Fibroblast of mammary gland (primary cell): ENCODE results near the gene FAM78A.
A peak's percentile ranks its signal among the peaks of the same experiment; 100 is the strongest.

Experiments used
- DNase-seq: peaks from one replicate; pipeline ENCODE4 v3.0.0-alpha.2; 2010; ENCODE audit warnings: low read depth
- H3K4me3 ChIP-seq: 2 replicates; pipeline ENCODE4 v1.5.1; 2011; ENCODE audit warnings: low read depth, mild to moderate bottlenecking, low read length, moderate library complexity; ENCODE audit not compliant: control insufficient read depth
- TF ChIP-seq, protein P1 (sequence below): conservative IDR thresholded peaks from 2 replicates; pipeline ENCODE4 v1.5.1; 2011; ENCODE audit warnings: low read depth, low read length, inconsistent platforms; ENCODE audit not compliant: control insufficient read depth, insufficient read depth

FAM78A gene

DNA sequence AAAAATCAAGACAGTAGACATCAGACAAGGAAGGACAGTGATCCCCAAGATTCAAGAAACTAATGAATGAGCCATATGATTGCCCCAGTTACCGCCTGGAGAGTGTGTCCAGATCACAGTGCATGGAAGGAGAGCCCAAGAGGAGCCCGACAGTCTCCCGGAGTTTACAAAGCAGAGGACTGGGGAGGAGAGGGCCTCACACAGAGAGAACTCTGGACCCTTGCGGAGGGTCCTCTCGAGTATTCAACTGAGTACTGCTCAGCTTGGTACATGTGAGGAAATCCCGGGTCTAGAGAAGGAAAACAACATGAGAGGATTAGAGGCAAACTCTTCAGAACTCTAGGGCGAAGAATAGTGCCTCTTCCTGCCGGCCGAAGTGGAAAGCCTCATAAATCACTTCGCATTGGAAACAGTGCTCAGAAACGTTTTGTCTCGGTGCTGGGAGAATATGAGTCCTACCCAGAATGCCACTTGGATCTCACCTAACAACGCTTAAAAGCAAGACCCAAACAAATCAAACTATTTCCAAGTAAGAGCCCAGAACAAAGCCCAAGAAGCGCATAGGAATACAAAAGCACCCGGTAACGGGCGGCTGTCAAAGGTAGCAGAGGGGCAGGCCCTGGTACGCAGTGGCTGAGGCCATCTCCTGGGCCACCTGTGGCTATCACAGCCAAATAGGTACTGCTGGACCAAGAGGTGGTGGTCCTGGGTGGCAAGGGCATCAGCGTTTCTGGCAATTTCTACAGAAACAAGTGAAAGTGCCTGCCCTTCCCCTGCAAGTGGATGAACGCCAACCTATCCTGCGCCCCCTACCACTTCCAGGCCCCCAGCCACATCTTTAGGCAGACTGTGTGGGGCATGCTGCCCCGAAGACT lies 36.0 kb downstream of the FAM78A start:
- no peak overlapping the region for H3K4me3 ChIP-seq
- TF ChIP-seq, protein P1, sequence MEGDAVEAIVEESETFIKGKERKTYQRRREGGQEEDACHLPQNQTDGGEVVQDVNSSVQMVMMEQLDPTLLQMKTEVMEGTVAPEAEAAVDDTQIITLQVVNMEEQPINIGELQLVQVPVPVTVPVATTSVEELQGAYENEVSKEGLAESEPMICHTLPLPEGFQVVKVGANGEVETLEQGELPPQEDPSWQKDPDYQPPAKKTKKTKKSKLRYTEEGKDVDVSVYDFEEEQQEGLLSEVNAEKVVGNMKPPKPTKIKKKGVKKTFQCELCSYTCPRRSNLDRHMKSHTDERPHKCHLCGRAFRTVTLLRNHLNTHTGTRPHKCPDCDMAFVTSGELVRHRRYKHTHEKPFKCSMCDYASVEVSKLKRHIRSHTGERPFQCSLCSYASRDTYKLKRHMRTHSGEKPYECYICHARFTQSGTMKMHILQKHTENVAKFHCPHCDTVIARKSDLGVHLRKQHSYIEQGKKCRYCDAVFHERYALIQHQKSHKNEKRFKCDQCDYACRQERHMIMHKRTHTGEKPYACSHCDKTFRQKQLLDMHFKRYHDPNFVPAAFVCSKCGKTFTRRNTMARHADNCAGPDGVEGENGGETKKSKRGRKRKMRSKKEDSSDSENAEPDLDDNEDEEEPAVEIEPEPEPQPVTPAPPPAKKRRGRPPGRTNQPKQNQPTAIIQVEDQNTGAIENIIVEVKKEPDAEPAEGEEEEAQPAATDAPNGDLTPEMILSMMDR: no peak
- no peak for DNase-seq

DNA sequence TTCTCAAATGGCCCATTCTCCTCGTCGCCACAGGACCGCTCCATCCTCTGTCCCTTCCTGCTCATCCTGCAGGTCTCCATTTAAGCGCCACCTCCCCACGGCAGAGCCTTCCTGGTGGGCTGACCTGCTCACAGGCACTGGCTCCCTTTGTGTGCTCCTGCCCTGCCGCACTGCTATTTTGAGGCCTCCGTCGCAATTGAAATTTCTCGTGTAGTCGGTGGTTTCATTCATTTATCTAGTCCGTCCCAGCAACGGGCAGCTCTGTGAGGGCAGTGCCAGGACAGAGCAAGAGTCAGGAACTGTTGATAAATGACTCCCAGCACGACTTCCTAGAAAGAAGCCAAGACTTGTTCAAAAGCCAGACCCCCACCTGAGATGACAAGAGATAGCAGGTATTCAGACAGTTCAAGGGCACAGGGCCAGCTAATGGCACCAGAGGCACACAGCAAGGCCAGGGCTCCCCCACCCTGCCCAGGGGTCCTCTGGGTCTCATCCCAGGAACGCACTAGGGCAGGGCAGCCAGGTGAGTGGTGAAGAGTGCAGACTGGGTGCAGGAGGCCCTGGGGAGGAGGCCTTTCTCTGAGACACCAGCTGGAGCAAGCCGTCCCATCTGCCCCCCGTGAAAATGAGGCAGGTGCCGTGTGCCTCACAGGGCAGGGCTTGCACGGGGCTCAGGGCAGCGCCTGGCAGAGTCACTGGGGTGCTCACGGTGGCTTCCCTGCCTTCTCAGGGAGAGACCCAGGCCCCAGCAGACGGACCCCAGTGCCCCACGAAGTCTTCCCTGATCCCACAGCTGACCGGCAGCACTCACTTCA lies 36.9 kb downstream of the FAM78A start:
- no peak for DNase-seq
- TF ChIP-seq, protein P1: no peak
- no peak overlapping the region for H3K4me3 ChIP-seq

DNA sequence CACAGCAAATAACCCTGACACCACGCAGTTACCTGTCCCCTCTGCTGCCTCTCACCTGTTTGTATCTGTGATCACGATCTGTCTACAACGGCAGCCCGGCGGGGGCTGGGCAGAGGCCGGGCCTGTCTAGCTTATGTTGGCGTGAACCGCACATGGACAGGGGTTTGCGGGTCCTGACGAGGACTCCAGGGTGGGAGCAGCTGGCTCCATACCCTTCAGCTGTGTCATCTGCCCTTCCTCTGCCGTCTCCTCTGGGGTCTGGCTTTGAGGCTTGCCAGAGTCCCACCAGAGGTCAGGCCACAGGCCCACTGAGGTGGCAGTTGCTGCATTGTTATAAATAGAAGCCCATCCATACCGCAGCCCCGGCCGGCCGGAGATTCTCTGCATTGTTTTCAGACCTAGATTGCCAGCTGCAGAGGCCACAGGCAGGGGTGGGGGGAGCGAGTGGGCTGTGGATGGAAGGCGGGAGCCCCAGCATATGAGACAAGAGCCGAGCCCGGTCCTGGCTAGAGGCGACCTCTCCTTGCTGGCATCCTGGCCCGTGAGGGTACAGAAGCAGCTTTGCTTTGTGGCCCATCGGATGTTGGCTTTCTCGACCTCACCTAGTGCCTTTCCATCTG lies 37.8 kb downstream of the FAM78A start:
- no peak for DNase-seq
- TF ChIP-seq, protein P1: no peak
- H3K4me3 ChIP-seq: no peak overlapping the region

DNA sequence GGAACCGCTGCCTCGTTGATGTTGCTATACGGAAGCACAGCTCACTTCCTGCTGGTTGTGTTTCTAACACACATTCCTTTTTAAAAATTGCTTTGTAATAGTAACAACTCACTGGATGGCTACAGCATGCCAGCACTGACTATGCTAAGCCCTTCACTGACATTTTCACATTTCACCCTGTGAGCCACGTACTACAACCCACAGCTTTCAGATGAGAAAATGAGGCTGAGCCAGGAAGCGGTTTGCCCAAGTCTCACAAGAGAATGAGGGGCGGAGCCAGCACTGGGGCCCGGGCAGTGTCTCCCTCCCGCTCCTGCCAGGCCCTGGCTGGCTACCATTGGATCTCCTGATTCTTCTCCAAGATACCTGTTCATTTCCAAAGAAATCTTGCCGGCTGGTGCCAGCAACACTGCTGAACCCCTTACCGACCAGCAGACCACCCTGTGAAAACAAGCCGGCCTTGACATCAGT lies 38.3 kb downstream of the FAM78A start:
- peak; percentile 81 for DNase-seq
- TF ChIP-seq, protein P1: no peak
- no peak overlapping the region for H3K4me3 ChIP-seq

DNA sequence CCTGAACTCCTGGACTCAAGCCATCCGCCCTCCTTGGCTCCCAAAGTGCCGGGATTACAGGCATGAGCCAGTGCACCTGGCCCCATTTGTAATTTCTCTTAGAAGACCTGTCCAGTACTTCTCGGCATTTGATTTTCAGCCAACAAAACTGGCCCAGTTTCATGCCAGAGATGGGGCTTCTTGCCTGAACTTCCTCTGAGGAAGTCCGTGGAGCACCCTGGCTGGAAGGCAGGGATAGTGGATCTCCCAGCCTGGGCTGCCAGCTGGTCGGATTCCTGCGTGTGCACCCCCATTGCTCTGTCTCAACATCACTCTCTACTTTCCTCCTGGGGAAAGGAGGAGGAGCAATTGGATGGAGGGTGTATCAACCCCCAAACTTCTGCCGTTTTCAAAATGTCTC lies 39.0 kb downstream of the FAM78A start:
- TF ChIP-seq, protein P1: no peak
- no peak overlapping the region for H3K4me3 ChIP-seq

DNA sequence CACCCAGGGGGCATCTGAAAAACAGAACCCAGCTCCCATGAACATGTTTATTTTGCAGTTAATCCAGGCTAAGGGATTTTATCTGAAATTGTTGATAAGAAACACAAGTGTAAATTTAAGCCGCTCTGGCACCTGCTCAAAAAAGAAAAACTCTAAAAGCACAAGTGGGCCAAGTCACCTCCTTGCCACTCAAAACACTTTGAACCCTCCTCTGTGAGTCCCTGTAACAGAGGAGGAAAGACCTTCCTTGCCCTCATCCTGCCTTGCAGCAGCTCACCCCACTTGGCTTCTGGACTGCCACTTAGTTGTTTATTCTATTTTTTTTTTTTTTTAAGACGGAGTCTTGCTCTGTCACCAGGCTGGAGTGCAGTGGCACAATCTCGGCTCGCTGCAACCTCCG lies 39.5 kb downstream of the FAM78A start:
- no peak for DNase-seq
- TF ChIP-seq, protein P1: no peak
- no peak overlapping the region for H3K4me3 ChIP-seq

More for the DNA sequence above, 39.0 kb downstream of the FAM78A start:
- no peak for DNase-seq
